ENCODE results near the gene CMSS1. TPM values are rescaled to one million over a fixed set of nuclear protein-coding genes. Genes with fewer than 3 reads are reported as not detected.

CMSS1 gene
- total RNA-seq, 1 donor from 2014 or later = 35.7 TPM

GRCh38 chr3:100082714-100083113 lies 265.1 kb downstream of the CMSS1 start:
- Mint-ChIP-seq H3K9me3 (ENCODE audit: low read depth) (no peaks in the 10 kb centered on the region), H3K27ac (peak overlapping the region; percentile 80), H3K36me3 (ENCODE audit: insufficient read depth) (no peaks in the 10 kb centered on the region), H3K4me1 (ENCODE audit: low read depth) (peaks cover 49% of the 10 kb centered on the region), H3K4me3 (ENCODE audit: low read depth) (no peak overlapping the region), H3K27me3 (no peaks in the 10 kb centered on the region)
- no peak for TF ChIP-seq CTCF (IDR thresholded peaks at IDR 0.05; ENCODE audit: unreplicated experiment)
- DNase-seq (ENCODE audit: low spot score, unreplicated experiment) = no peak

DNA sequence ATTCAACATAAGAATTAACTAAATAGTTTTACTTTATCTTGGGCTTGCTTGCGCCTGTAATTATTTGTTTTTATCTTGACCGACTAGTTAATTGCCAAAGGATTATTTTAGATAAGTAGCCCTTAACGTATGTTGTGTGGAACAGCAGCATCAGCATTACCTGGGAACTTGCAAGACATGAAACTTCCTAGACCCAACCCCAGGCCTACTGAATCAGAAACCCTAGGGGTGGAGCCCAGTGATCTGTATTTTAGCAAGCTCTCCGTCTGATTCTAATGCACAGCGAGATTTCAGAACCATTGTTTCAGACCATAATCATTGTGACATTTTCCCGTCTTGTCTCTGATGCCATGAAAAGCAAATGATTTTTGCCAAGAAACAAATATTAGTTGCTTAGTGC lies 265.5 kb downstream of the CMSS1 start:
- H3K27ac Mint-ChIP-seq = no peak overlapping the region
- no peaks in the 10 kb centered on the region for H3K36me3 Mint-ChIP-seq (ENCODE audit: insufficient read depth)
- no peak for DNase-seq (ENCODE audit: low spot score, unreplicated experiment)
- H3K27me3 Mint-ChIP-seq = no peaks in the 10 kb centered on the region
- H3K4me1 Mint-ChIP-seq (ENCODE audit: low read depth) = peaks cover 49% of the 10 kb centered on the region
- no peak for TF ChIP-seq CTCF (IDR thresholded peaks at IDR 0.05; ENCODE audit: unreplicated experiment)
- no peak overlapping the region for H3K4me3 Mint-ChIP-seq (ENCODE audit: low read depth)
- no peaks in the 10 kb centered on the region for H3K9me3 Mint-ChIP-seq (ENCODE audit: low read depth)

DNA sequence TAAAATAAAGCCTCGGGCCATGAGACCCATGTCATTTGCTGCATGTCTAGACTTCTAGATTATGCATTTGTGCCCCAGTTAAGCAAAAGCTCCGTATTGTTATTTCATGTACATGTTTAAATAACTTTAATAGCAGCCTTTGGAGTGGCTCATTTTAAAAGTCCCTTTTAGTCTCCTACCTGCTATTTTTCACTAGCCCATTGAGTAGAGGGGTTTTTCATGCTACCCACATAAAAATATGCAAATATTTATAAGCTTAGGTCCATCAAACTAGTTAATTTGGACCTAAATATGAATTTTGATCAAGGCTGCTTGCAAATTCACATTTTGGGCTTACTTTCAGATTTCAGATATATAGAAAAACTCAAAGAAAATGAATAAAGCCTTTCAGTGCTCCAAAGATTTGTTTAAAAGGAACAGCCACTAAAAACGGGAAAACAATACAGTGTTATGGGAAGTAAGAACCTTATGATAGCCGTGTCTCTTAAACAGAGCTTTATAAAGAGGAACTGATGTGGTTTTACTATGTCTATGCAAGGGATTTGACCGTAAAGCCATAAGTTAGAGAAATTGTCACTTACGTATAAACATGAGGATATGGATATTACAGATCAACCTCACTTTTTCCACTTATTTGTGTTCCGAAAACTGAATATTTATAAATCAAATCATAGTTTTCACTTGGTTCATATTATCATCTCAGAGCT lies 266.6 kb downstream of the CMSS1 start:
- Mint-ChIP-seq H3K36me3 (ENCODE audit: insufficient read depth) (no peaks in the 10 kb centered on the region), H3K27me3 (no peaks in the 10 kb centered on the region), H3K9me3 (ENCODE audit: low read depth) (no peaks in the 10 kb centered on the region), H3K27ac (no peak overlapping the region), H3K4me3 (ENCODE audit: low read depth) (no peak overlapping the region), H3K4me1 (ENCODE audit: low read depth) (peaks cover 57% of the 10 kb centered on the region)
- no peak for TF ChIP-seq CTCF (IDR thresholded peaks at IDR 0.05; ENCODE audit: unreplicated experiment)
- no peak for DNase-seq (ENCODE audit: low spot score, unreplicated experiment)

- no peak for DNase-seq (ENCODE audit: low spot score, unreplicated experiment)
- Mint-ChIP-seq H3K4me1 (ENCODE audit: low read depth) (peaks cover 58% of the 10 kb centered on the region), H3K27me3 (no peaks in the 10 kb centered on the region), H3K36me3 (ENCODE audit: insufficient read depth) (no peaks in the 10 kb centered on the region), H3K4me3 (ENCODE audit: low read depth) (no peak overlapping the region), H3K27ac (no peak overlapping the region), H3K9me3 (ENCODE audit: low read depth) (no peaks in the 10 kb centered on the region)
- TF ChIP-seq CTCF (IDR thresholded peaks at IDR 0.05; ENCODE audit: unreplicated experiment) = no peak
Measured at GRCh38 chr3:100086401-100086800, 268.7 kb downstream of the CMSS1 start.

DNA sequence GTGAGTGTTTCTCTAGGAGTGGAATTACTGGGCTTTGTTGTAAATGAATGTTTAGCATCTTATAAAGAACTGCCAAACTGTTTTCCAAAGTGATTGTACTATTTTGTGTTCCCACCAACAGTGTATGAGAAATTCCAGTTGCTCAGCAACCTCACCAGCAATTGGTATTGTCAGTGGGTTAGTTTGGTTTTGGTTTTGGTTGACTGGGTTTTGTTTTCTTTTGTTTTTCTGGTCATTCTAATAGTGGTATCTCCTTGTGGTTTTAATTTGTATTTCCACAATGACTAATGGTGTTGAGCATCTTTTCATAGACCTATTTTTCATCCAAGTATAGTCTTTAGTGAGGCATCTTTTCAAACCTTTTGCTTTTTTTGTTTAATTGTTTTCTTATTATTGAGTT lies 269.5 kb downstream of the CMSS1 start:
- H3K27ac Mint-ChIP-seq = peak overlapping the region; percentile 62
- DNase-seq (ENCODE audit: low spot score, unreplicated experiment) = no peak
- H3K4me1 Mint-ChIP-seq (ENCODE audit: low read depth) = peaks cover 58% of the 10 kb centered on the region
- no peaks in the 10 kb centered on the region for H3K9me3 Mint-ChIP-seq (ENCODE audit: low read depth)
- no peaks in the 10 kb centered on the region for H3K36me3 Mint-ChIP-seq (ENCODE audit: insufficient read depth)
- no peak for TF ChIP-seq CTCF (IDR thresholded peaks at IDR 0.05; ENCODE audit: unreplicated experiment)
- H3K27me3 Mint-ChIP-seq = no peaks in the 10 kb centered on the region
- no peak overlapping the region for H3K4me3 Mint-ChIP-seq (ENCODE audit: low read depth)

Measured in progenitor cell of endocrine pancreas (in vitro differentiated cells).